ENCODE results near the gene ATG2B.

Gene ATG2B

GRCh38 chr14:96240641-96241040 lies 122.5 kb downstream of the ATG2B start:
- ATAC-seq (ENCODE audit: insufficient read depth, low read depth), result no peak
- no peak overlapping the region for H3K4me3 ChIP-seq (ENCODE audit: low read depth in 1 of 2, low read length in 2 of 2)
- no peaks in the 10 kb centered on the region for H3K4me1 ChIP-seq (ENCODE audit: insufficient read depth, low read length)
- no peak overlapping the region for H2AFZ ChIP-seq (ENCODE audit: low read depth, low read length)
- no peaks in the 10 kb centered on the region for H3K36me3 ChIP-seq (ENCODE audit: insufficient read depth, low read length)
- DNase-seq, result no peak
- no peak overlapping the region for H3K27ac ChIP-seq (ENCODE audit: low read length)
- no peaks in the 10 kb centered on the region; the same call in 1 of the 2 replicates for H4K20me1 ChIP-seq (ENCODE audit: insufficient read depth, low read length)
- no peak overlapping the region for H3K4me2 ChIP-seq (ENCODE audit: insufficient read depth, low read length)
- no peak for TF ChIP-seq CTCF (IDR thresholded peaks at IDR 0.05; ENCODE audit: borderline replicate concordance, extremely low read depth, low read length, poor library complexity, severe bottlenecking)
- TF ChIP-seq EZH2 (IDR thresholded peaks at IDR 0.05; ENCODE audit: borderline replicate concordance, low read depth, low read length, severe bottlenecking), result no peak
- H3K9me3 ChIP-seq (ENCODE audit: insufficient read depth, low read length, severe bottlenecking), result no peaks in the 10 kb centered on the region
- H3K27me3 ChIP-seq (ENCODE audit: insufficient read depth, low read length, poor library complexity), result peaks cover 16% of the 10 kb centered on the region
- no peaks in the 10 kb centered on the region for H3K79me2 ChIP-seq (ENCODE audit: insufficient read depth, low read length)
- H3K9ac ChIP-seq (ENCODE audit: low read depth, low read length), result no peak overlapping the region

GRCh38 chr14:96239711-96240141 lies 123.4 kb downstream of the ATG2B start:
- Histone ChIP-seq H3K9me3 (ENCODE audit: insufficient read depth, low read length, severe bottlenecking) (no peaks in the 10 kb centered on the region), H3K4me1 (ENCODE audit: insufficient read depth, low read length) (no peaks in the 10 kb centered on the region), H3K79me2 (ENCODE audit: insufficient read depth, low read length) (no peaks in the 10 kb centered on the region), H3K36me3 (ENCODE audit: insufficient read depth, low read length) (no peaks in the 10 kb centered on the region), H3K9ac (ENCODE audit: low read depth, low read length) (no peak overlapping the region), H2AFZ (ENCODE audit: low read depth, low read length) (no peak overlapping the region), H4K20me1 (ENCODE audit: insufficient read depth, low read length) (no peaks in the 10 kb centered on the region; the same call in 1 of the 2 replicates), H3K27ac (ENCODE audit: low read length) (no peak overlapping the region), H3K4me2 (ENCODE audit: insufficient read depth, low read length) (no peak overlapping the region), H3K27me3 (ENCODE audit: insufficient read depth, low read length, poor library complexity) (peaks cover 16% of the 10 kb centered on the region), H3K4me3 (ENCODE audit: low read depth in 1 of 2, low read length in 2 of 2) (no peak overlapping the region)
- TF ChIP-seq CTCF (IDR thresholded peaks at IDR 0.05; ENCODE audit: borderline replicate concordance, extremely low read depth, low read length, poor library complexity, severe bottlenecking), result no peak
- TF ChIP-seq EZH2 (IDR thresholded peaks at IDR 0.05; ENCODE audit: borderline replicate concordance, low read depth, low read length, severe bottlenecking), result no peak
- DNase-seq, result no peak
- no peak for ATAC-seq (ENCODE audit: insufficient read depth, low read depth)

- ATAC-seq (ENCODE audit: insufficient read depth, low read depth) (no peak), DNase-seq (no peak)
- Histone ChIP-seq H3K36me3 (ENCODE audit: insufficient read depth, low read length) (no peaks in the 10 kb centered on the region), H4K20me1 (ENCODE audit: insufficient read depth, low read length) (no peaks in the 10 kb centered on the region; the same call in 1 of the 2 replicates), H3K9ac (ENCODE audit: low read depth, low read length) (no peak overlapping the region), H3K4me2 (ENCODE audit: insufficient read depth, low read length) (no peak overlapping the region), H3K9me3 (ENCODE audit: insufficient read depth, low read length, severe bottlenecking) (no peaks in the 10 kb centered on the region), H3K4me1 (ENCODE audit: insufficient read depth, low read length) (no peaks in the 10 kb centered on the region), H3K79me2 (ENCODE audit: insufficient read depth, low read length) (no peaks in the 10 kb centered on the region), H3K4me3 (ENCODE audit: low read depth in 1 of 2, low read length in 2 of 2) (no peak overlapping the region), H3K27me3 (ENCODE audit: insufficient read depth, low read length, poor library complexity) (peaks cover 16% of the 10 kb centered on the region), H2AFZ (ENCODE audit: low read depth, low read length) (no peak overlapping the region), H3K27ac (ENCODE audit: low read length) (no peak overlapping the region)
- TF ChIP-seq CTCF (IDR thresholded peaks at IDR 0.05; ENCODE audit: borderline replicate concordance, extremely low read depth, low read length, poor library complexity, severe bottlenecking) (no peak), EZH2 (IDR thresholded peaks at IDR 0.05; ENCODE audit: borderline replicate concordance, low read depth, low read length, severe bottlenecking) (no peak)
Observed at GRCh38 chr14:96238676-96239265, 124.4 kb downstream of the ATG2B start.

All from DND-41 (cell line).